IMR-90 (cell line): Measurements from ENCODE around the gene TSN. TPM values are rescaled to one million over a fixed set of nuclear protein-coding genes. Genes with fewer than 3 reads are reported as not detected.
"Not testable (repeated sequence)": the region's sequence is repeated elsewhere in the genome, so short reads cannot be mapped to it uniquely, and the experiment has no call there.

ENCODE experiments used
- ATAC-seq: fragments of 200-7000 bp; cut with Tn5 transposase; 2 replicates; pipeline ENCODE4 v1.9.1; 2020; ENCODE audit warnings: low read depth, mild to moderate bottlenecking, moderate library complexity
- BruUV-seq: library from RNA; stranded (reverse); fragments of 400-500 nt; replicated peaks from 2 replicates; lab custom pipeline; 2021; lab: Mats Ljungman, UMichigan
- CTCF ChIA-PET: fragments of 300-600 bp; formaldehyde crosslinking; extraction: SDS; loops from one replicate; lab custom pipeline; 2021; ENCODE audit warnings: antibody characterized with exemption; lab: Yijun Ruan, JAX
- POLR2A ChIA-PET: fragments of 300-600 bp; sonication (Branson Sonifier 250); formaldehyde crosslinking; loops from one replicate; lab custom pipeline; 2022; ENCODE audit warnings: antibody characterized with exemption; ENCODE audit not compliant: unreplicated experiment; lab: Charles Lee
- DNase-seq: peaks from one replicate; pipeline ENCODE4 v3.0.0; 2013
- H2AFZ ChIP-seq: replicated peaks from 2 replicates; pipeline ENCODE3; 2013; ENCODE audit warnings: low read length, mild to moderate bottlenecking; ENCODE audit not compliant: poor library complexity
- H2AK5ac ChIP-seq: 2 replicates; pipeline ENCODE4 v1.6.1; 2013; ENCODE audit warnings: low read depth, low read length, inconsistent platforms
- H2AK9ac ChIP-seq: replicated peaks from 2 replicates; pipeline ENCODE3; 2013; ENCODE audit warnings: mild to moderate bottlenecking, low read depth, low read length, moderate library complexity; ENCODE audit not compliant: poor library complexity
- H2BK120ac ChIP-seq: 2 replicates; pipeline ENCODE4 v1.6.1; 2013; ENCODE audit warnings: low read depth, low read length, inconsistent platforms
- H2BK15ac ChIP-seq: 3 replicates; pipeline ENCODE4 v1.6.1; 2013; ENCODE audit warnings: low read depth, low read length, inconsistent platforms
- H2BK20ac ChIP-seq: 2 replicates; pipeline ENCODE4 v1.6.1; 2013; ENCODE audit warnings: low read depth, mild to moderate bottlenecking, inconsistent platforms, low read length, moderate library complexity
- H2BK5ac ChIP-seq: 2 replicates; pipeline ENCODE4 v1.6.1; 2013; ENCODE audit warnings: mild to moderate bottlenecking, low read depth, low read length, inconsistent platforms; ENCODE audit not compliant: poor library complexity, severe bottlenecking
- H3K14ac ChIP-seq: replicated peaks from 2 replicates; pipeline ENCODE4 v1.6.1; 2013; ENCODE audit warnings: low read depth, low read length, inconsistent platforms
- H3K18ac ChIP-seq: 2 replicates; pipeline ENCODE4 v1.6.1; 2013; ENCODE audit warnings: low read depth, low read length, control low read depth
- H3K23ac ChIP-seq: 2 replicates; pipeline ENCODE4 v1.6.1; 2013; ENCODE audit warnings: low read depth, low read length, inconsistent platforms
- H3K27ac ChIP-seq: 2 replicates; pipeline ENCODE4 v1.5.1; 2013; ENCODE audit warnings: mild to moderate bottlenecking, control low read depth, low read length; ENCODE audit not compliant: insufficient read depth
- H3K27me3 ChIP-seq: 2 replicates; pipeline ENCODE4 v1.6.1; 2013; ENCODE audit warnings: low read length; ENCODE audit not compliant: control insufficient read depth, insufficient read depth
- H3K36me3 ChIP-seq: 2 replicates; pipeline ENCODE4 v1.6.1; 2013; ENCODE audit warnings: low read length, mixed read lengths; ENCODE audit not compliant: control insufficient read depth, insufficient read depth
- H3K4ac ChIP-seq: 2 replicates; pipeline ENCODE4 v1.6.1; 2013; ENCODE audit warnings: low read depth, low read length, inconsistent platforms
- H3K4me1 ChIP-seq: 2 replicates; pipeline ENCODE4 v1.6.1; 2013; ENCODE audit warnings: low read length, mixed read lengths; ENCODE audit not compliant: control insufficient read depth, insufficient read depth
- H3K4me2 ChIP-seq: 2 replicates; pipeline ENCODE4 v1.6.1; 2013; ENCODE audit warnings: low read depth, mild to moderate bottlenecking, control low read depth, low read length, moderate library complexity
- H3K4me3 ChIP-seq: 2 replicates; pipeline ENCODE4 v1.5.1; 2013; ENCODE audit warnings: low read depth, mild to moderate bottlenecking, control low read depth, low read length, moderate library complexity; ENCODE audit not compliant: insufficient read depth
- H3K56ac ChIP-seq: 2 replicates; pipeline ENCODE4 v1.6.1; 2013; ENCODE audit warnings: low read length, inconsistent platforms; ENCODE audit not compliant: insufficient read depth; ENCODE audit errors: extremely low read depth
- H3K79me1 ChIP-seq, 2 experiments: 2 replicates each; pipeline ENCODE4 v1.6.1; 2013; ENCODE audit warnings: low read length in 2 of 2, inconsistent platforms in 1 of 2, low read depth in 1 of 2
- H3K9ac ChIP-seq: 2 replicates; pipeline ENCODE4 v1.6.1; 2013; ENCODE audit warnings: low read depth, low read length, control low read depth
- H3K9me1 ChIP-seq: 2 replicates; pipeline ENCODE4 v1.6.1; 2013; ENCODE audit warnings: low read length, inconsistent platforms; ENCODE audit not compliant: insufficient read depth
- H3K9me3 ChIP-seq: 2 replicates; pipeline ENCODE4 v1.6.1; 2013; ENCODE audit warnings: low read length; ENCODE audit not compliant: control insufficient read depth, insufficient read depth
- H4K20me1 ChIP-seq: 2 replicates; pipeline ENCODE4 v1.6.1; 2013; ENCODE audit warnings: low read length, inconsistent platforms; ENCODE audit not compliant: insufficient read depth
- H4K5ac ChIP-seq: 2 replicates; pipeline ENCODE4 v1.6.1; 2013; ENCODE audit warnings: mild to moderate bottlenecking, low read depth, low read length, control low read depth
- H4K8ac ChIP-seq, 2 experiments: 2 replicates each; pipeline ENCODE4 v1.6.1; 2013; ENCODE audit warnings: low read depth in 2 of 2, low read length in 2 of 2, control low read depth in 1 of 2, inconsistent platforms in 1 of 2
- H4K91ac ChIP-seq: 2 replicates; pipeline ENCODE4 v1.6.1; 2013; ENCODE audit warnings: low read depth, low read length, inconsistent platforms; ENCODE audit not compliant: insufficient read depth
- BHLHE40 ChIP-seq: fragments of 150-350 bp; IDR thresholded peaks from 2 replicates; pipeline ENCODE4 v1.6.1; 2016; ENCODE audit warnings: mild to moderate bottlenecking, low read depth, low read length
- CEBPB ChIP-seq: IDR thresholded peaks from 2 replicates; pipeline ENCODE4 v1.6.1; 2012; ENCODE audit warnings: low read depth, low read length, improper control_type of control experiment
- FOS ChIP-seq: fragments of 150-350 bp; IDR thresholded peaks from 2 replicates; pipeline ENCODE4 v1.6.1; 2016; ENCODE audit warnings: low read depth, low read length
- MAFK ChIP-seq: IDR thresholded peaks from 2 replicates; pipeline ENCODE4 v1.6.1; 2012; ENCODE audit warnings: low read depth, low read length, improper control_type of control experiment
- NFE2L2 ChIP-seq: fragments of 150-350 bp; IDR thresholded peaks from 2 replicates; pipeline ENCODE4 v1.6.1; 2016; ENCODE audit warnings: low read depth, mild to moderate bottlenecking, low read length
- USF2 ChIP-seq: fragments of 150-350 bp; IDR thresholded peaks from 2 replicates; pipeline ENCODE4 v1.6.1; 2017; ENCODE audit warnings: mild to moderate bottlenecking, antibody characterized with exemption, low read length, low read depth
- WGBS, 2 experiments: methylation state at CpG; one replicate each; pipeline versions ENCODE4 v1.1.5 to v1.1.7; 2013; ENCODE audit warnings: missing lambda C conversion rate in 2 of 2; ENCODE audit not compliant: insufficient read length in 1 of 2; ENCODE audit errors: extremely low coverage in 2 of 2; 5-methylcytosine and 5-hydroxymethylcytosine counted together
- dilution Hi-C: fragments of 300-500 bp; cut with HindIII; formaldehyde crosslinking; loops from one replicate; pipeline ENCODE4 v1.14.3; 2018; ENCODE audit warnings: low sequenced_read_pairs; ENCODE audit not compliant: unreplicated experiment
- in situ Hi-C: fragments of 300-500 bp; cut with MboI; formaldehyde crosslinking; loops from 3 replicates; pipeline ENCODE4 v1.14.3; 2019; ENCODE audit warnings: low sequenced_read_pairs, inconsistent platforms, mixed read lengths
- intact Hi-C: fragments of 100-400 bp; cut with micrococcal nuclease; formaldehyde crosslinking; loops from 2 replicates; pipeline ENCODE4 v1.10.0; 2022
- polyA plus RNA-seq, 3 experiments: library from polyadenylated mRNA; depleted of rRNA; stranded (reverse); fragments of >200 nt; gene quantifications; 2 replicates each; pipeline ENCODE4 v1.2.3, GENCODE V29; 2012; ENCODE audit warnings: low replicate concordance in 1 of 3
- total RNA-seq: library from RNA; depleted of rRNA; stranded (reverse); fragments of >200 nt; gene quantifications from 2 replicates; pipeline ENCODE4 v1.2.3, GENCODE V29; 2012

Gene TSN
- total and polyA plus RNA-seq, 2 of the 4 experiments (the other 2 are of a cell fraction) = 31.0 to 56.3 TPM

GRCh38 chr2:121816797-121817196 lies 61.3 kb downstream of the TSN start:
- H3K14ac ChIP-seq = no peak overlapping the region
- H3K56ac ChIP-seq = no peak overlapping the region
- H2BK20ac ChIP-seq = no peak overlapping the region
- no peak overlapping the region for H2BK5ac ChIP-seq
- no peak overlapping the region for H3K9ac ChIP-seq
- no peak overlapping the region for H3K27ac ChIP-seq
- no peak overlapping the region for H2BK120ac ChIP-seq
- no peak overlapping the region for H3K18ac ChIP-seq
- H4K91ac ChIP-seq = no peak overlapping the region
- no peak overlapping the region for H3K23ac ChIP-seq
- no peak overlapping the region for H2AFZ ChIP-seq
- no peaks in the 10 kb centered on the region for H3K4me1 ChIP-seq
- no peaks in the 10 kb centered on the region for H3K9me3 ChIP-seq
- ChIA-PET CTCF (no interaction called here), POLR2A (no interaction called here)
- no peak for DNase-seq
- in situ Hi-C loops = loop anchor here (25.0 kb wide), 1 partner anchor 646 kb away; no protein-coding TSS in a partner anchor
- H4K20me1 ChIP-seq = no peaks in the 10 kb centered on the region
- H4K5ac ChIP-seq = no peak overlapping the region
- no peak overlapping the region for H3K4me2 ChIP-seq
- no peaks in the 10 kb centered on the region for H3K79me1 ChIP-seq
- intact Hi-C loops = no loop called here
- no peak for ATAC-seq
- dilution Hi-C loops = no loop called here
- no peak overlapping the region for H2AK9ac ChIP-seq
- no peak overlapping the region for H3K4ac ChIP-seq
- no peaks in the 10 kb centered on the region for H3K36me3 ChIP-seq
- TF ChIP-seq NFE2L2 = no peak
- no peak for TF ChIP-seq USF2
- TF ChIP-seq BHLHE40 = no peak
- TF ChIP-seq FOS = no peak
- TF ChIP-seq CEBPB = no peak
- no peak for TF ChIP-seq MAFK
- no TSS peak for BruUV-seq
- 83% methylated on average over 4 of the region's 7 CpGs; no CpG with 5 or more reads in 1 of the 2 experiments for WGBS, 2 experiments
- H3K9me1 ChIP-seq = no peaks in the 10 kb centered on the region
- H4K8ac ChIP-seq = no peak overlapping the region
- no peaks in the 10 kb centered on the region for H3K27me3 ChIP-seq
- H3K4me3 ChIP-seq = no peak overlapping the region
- no peak overlapping the region for H2AK5ac ChIP-seq
- H2BK15ac ChIP-seq = no peak overlapping the region

- BruUV-seq, H3K4ac ChIP-seq, H3K4me1 ChIP-seq, H3K36me3 ChIP-seq, H3K4me2 ChIP-seq, H2BK15ac ChIP-seq, ATAC-seq, H2BK5ac ChIP-seq, H2BK20ac ChIP-seq, H4K91ac ChIP-seq, CTCF ChIA-PET, intact Hi-C loops, H3K27ac ChIP-seq, H3K27me3 ChIP-seq, H3K4me3 ChIP-seq, H3K9ac ChIP-seq, H3K79me1 ChIP-seq, dilution Hi-C loops, H4K8ac ChIP-seq, H3K9me1 ChIP-seq, H2BK120ac ChIP-seq, H2AK5ac ChIP-seq, H3K9me3 ChIP-seq, POLR2A ChIA-PET, H2AK9ac ChIP-seq, DNase-seq, H4K20me1 ChIP-seq, H2AFZ ChIP-seq, H4K5ac ChIP-seq, H3K14ac ChIP-seq, H3K23ac ChIP-seq, H3K18ac ChIP-seq, H3K56ac ChIP-seq: not testable (repeated sequence)
- no CpG with 5 or more reads among the region's 1 CpG for WGBS, 2 experiments
- in situ Hi-C loops = loop anchor here (25.0 kb wide), 1 partner anchor 645 kb away; no protein-coding TSS in a partner anchor
Measured at GRCh38 chr2:121817304-121817703, 61.9 kb downstream of the TSN start.
